HS-5 (cell line): Measurements from ENCODE around the gene ZNF394.
"Not testable (repeated sequence)": the region's sequence is repeated elsewhere in the genome, so short reads cannot be mapped to it uniquely, and the experiment has no call there.

Experiments
- DNase-seq: peaks from one replicate; pipeline ENCODE4 v3.0.0-alpha.2; 2012; ENCODE audit warnings: low read depth

ZNF394 gene

GRCh38 chr7:99499721-99500636 lies at the start of gene ZNF394:
Gene ZNF394, minus strand, starts transcription at chr7:99500281. Its CDS starts 188 bp downstream, at chr7:99500093.
- DNase-seq = peak; percentile 49

DNA sequence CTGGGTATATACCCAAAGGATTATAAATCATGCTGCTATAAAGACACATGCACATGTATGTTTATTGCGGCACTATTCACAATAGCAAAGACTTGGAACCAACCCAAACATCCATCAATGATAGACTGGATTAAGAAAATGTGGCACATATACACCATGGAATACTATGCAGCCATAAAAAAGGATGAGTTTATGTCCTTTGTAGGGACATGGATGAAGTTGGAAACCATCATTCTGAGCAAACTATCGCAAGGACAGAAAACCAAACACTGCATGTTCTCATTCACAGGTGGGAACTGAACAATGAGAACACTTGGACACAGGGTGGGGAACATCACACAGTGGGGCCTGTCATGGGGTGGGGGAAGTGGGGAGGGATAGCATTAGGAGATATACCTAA lies 49.5 kb upstream of the ZNF394 start:
- not testable (repeated sequence) for DNase-seq

- not testable (repeated sequence) for DNase-seq
These were observed 45.2 kb upstream of the ZNF394 start for GRCh38 chr7:99545308-99545707.

DNA sequence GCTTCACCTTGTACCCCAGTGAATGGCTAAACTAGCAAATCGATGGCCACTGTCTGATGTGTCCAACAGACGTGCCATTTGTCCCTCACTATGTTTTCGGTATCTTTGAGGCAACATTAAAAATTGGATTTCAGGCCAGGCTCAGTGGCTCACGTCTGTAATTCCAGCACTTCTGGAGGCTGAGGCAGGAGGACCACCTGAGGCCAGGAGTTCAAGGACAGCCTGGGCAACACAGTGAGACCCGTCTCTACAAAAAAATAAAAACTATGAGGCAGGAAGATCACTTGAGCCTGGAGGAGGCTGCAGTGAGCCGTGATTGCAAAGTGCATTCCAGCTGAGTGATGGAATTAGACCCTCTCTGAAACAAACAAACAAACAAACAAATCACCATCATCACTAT lies 43.8 kb upstream of the ZNF394 start:
- no peak for DNase-seq

DNA sequence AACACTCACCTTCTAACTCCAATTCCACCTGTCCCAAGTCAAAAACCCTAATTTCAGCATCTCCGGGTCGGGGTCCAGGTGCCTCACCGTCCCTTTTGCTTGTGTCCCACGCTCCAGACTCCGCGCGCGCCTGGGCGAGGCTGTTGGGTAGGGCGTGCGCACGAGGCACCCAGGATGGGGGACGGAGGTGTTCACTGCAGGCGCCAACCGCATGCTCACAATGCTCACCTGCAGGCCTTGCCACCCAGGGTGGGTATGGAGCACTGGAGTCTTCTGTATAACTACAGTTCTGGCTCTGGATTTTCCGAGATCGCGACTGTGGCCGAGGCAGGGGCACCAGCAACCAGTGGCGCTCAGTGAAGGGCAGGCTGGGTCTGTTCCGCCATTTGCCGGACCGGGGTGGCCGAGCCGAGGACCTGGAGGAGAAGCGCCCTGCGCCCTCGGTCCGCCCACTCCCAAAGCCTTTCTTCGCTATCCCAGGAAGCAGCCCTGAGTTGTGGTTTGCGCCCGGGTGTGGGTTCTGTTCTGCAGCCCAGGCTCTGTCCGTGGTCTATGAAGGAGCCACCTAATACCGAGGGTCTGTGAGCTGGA lies 43.1 kb upstream of the ZNF394 start:
- no peak for DNase-seq

DNA sequence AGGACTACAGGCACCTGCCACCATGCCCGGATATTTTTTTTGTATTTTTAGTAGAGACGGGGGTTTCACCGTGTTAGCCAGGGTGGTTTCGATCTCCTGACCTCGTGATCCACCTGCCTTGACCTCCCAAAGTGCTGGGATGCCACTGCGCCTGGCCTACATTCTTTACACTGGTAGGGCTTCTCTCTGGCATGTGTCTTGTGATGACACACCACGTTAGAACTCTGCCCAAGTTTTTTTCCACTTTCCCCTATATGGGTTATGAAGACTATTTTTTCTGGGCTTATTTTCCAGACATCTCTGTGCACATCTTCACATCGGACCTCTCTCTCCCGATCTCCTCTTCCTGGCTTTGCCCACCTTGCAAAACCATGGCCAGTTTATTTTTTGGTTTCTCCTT lies 41.1 kb upstream of the ZNF394 start:
- DNase-seq = no peak

GRCh38 chr7:99540542-99540941 lies 40.5 kb upstream of the ZNF394 start:
- no peak for DNase-seq

DNA sequence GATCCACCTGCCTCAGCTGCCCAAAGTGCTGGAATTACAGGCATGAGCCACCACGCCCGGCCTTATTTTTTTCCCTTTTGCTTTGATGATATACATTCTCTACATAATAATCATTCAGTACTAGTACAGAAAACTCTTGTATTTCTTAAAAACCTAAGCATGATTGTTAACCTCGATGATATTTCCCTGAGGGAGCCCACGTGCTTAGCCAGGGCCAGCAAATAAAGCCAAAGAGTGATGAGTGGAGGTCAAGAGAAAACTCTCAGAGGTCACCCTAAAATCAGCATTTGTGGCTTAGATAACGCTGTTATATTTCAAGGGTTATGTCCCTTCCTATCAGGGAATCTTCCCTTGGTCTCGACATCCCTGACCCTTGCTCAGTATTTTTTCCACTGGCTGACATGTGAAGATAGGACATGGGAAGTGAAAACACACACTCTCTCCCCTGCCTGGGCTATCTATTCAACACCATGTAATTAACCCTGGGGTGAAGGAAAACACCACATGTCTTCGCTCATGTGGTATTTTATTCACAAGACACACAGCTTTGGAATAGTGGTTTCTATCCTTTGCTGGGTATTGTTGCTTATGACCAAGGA lies 39.2 kb upstream of the ZNF394 start:
- DNase-seq = no peak

- DNase-seq = no peak
These were observed 35.6 kb upstream of the ZNF394 start for GRCh38 chr7:99535667-99536066.

GRCh38 chr7:99531354-99531765 lies 31.3 kb upstream of the ZNF394 start:
- DNase-seq = no peak

DNA sequence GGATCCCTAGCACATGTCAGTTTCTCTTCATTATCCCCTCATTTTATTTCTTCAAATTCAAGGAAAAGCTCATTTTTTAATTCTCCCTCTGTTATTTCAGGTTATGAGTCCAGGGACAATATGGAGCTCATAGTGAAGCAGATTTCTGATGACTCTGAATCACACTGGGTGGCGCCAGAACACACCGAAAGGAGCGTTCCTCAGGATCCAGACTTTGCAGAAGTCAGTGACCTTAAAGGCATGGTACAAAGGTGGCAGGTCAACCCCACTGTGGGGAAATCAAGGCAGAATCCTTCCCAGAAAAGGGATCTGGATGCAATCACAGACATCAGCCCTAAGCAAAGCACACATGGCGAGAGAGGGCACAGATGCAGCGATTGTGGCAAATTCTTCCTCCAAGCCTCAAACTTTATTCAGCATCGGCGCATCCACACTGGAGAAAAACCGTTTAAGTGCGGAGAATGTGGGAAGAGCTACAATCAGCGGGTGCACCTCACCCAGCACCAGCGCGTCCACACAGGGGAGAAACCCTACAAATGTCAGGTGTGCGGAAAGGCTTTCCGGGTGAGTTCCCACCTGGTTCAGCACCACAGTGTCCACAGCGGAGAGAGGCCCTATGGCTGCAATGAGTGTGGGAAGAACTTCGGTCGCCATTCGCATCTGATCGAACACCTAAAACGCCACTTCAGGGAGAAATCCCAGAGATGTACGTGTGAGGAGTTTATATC lies 25.8 kb upstream of the ZNF394 start:
- DNase-seq = no peak

- no peak for DNase-seq
These were observed 21.3 kb upstream of the ZNF394 start for GRCh38 chr7:99521399-99521798.

GRCh38 chr7:99514050-99514449 lies 14.0 kb upstream of the ZNF394 start:
- peak; percentile 58 for DNase-seq

DNA sequence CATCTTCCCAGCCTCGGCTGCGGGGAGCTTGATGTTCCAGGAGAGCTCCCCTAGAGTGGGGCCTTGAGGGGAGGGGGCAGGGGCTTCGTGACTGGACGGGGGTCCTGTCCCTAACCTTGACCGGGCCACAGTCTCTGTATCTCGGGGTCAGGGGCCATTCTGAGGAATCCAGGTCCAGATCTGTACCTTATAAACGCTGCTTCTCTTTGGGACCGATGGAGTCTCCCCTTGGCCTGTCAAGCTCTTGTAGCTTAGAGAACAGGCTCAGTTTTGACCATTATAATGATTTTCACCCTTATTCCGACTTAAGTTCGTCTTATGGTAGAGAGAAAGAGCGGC lies 5.2 kb upstream of the ZNF394 start:
- DNase-seq = no peak

DNA sequence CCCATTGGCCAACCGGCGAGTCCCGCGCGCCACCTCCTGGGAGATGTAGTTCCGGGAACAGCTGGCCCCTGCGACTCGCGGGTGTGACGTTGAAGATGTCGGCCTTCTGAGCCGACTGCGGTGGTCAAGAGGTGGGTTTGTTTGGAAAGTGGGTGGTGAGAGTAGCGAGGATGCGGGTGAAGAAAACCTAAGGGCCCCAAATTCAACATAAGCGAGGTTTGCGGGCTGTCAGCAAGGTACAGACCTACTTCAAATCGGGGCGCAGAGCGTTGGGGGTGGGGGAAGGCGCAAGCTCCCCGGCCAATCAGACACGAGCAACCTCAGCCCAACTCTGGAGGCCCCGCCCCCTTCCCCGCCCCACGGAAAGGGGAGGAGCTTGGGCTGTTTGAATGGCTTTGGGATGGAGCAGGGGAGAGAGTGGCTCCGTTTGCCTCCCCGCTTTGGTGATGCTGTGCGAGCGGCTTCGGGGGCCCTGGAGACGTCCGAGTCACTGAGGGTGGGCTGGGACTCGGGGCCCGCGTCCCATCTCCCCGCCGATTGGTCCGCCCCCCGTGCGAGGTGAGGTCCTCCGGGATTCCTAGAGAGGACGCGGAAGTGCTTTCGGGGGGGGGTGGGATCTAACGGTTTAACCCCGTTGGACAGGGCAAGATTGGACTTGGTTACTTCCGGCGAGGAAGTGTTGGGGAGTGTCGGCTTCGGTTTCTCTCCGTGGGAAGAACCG lies 4.7 kb upstream of the ZNF394 start, which contains the start of gene ZKSCAN5:
ZKSCAN5 (plus strand) TSS at position 60 of the 721 bp plus-strand sequence. CDS start 1,383 bp downstream, outside the sequence.
- DNase-seq = peak; percentile 82

DNA sequence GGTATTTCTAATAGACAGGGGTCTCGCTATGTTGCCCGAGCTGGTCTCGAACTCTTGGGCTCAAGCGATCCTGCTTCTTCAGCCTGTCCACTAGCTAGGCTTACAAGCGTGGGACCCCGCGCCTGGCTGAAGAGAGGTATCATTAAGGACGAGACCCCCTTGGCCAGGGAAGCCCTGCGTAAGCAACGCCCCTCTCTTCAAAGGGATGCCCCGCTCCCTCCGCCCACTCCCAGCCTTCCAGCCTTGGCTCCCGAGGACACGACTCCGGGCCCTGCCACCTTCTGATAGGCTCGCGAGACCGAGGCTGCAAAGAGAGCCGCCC lies 4.2 kb upstream of the ZNF394 start:
- no peak for DNase-seq

GRCh38 chr7:99501236-99501635 lies 1.2 kb upstream of the ZNF394 start:
- DNase-seq = not testable (repeated sequence)

- no peak for DNase-seq
These were observed 542 bp upstream of the ZNF394 start for GRCh38 chr7:99500637-99501009.

DNA sequence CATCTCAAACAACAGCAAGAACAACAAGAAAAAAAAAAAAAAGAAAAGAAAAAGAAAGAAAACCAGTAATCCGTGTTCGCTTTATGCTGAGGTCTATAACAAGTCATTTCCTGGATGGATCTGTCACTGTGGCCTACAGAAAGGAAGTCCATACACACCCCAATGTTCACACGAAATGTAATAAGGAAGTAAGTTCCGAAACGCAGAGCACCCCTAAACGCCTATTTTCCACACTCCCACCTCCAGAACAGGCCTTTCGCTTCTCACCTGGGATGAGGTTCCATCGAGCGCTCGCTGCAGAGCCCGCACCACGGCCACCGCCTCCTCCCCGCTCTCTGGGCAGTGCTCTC lies 735 bp downstream of the ZNF394 start:
- DNase-seq = no peak

DNA sequence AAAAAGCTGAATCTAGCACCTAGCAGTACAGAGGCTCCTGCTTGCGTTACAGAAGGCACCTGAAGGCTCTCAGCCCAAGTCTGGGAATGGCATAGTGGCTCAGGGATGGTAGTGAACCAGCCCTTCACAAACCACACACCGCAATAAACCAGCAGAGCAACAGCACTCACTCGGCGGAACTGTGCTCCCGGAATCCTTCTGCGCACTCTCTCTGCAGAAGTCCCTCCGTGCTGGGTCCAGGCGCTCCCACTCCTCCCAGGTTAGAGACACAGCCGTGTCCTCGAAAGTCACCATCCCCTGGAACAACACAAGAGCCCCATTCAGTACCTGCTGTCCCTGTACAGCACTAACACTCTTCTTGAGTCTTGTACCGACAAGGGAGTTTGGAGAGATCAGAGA lies 1.5 kb downstream of the ZNF394 start:
- no peak for DNase-seq

GRCh38 chr7:99497766-99498545 lies 2.1 kb downstream of the ZNF394 start:
- no peak for DNase-seq
